Adrenal gland (tissue), 5 donors: ENCODE measurements around the gene TIGAR.

Source experiments
- CTCF ChIP-seq, 6 experiments: fragments of 450-650 bp in 4 of 6; fragments of 200-600 bp in 2 of 6; sonication (generic) in 1 of 6; IDR thresholded peaks; 1 replicate in 5 of 6; 2 replicates in 1 of 6; pipeline versions ENCODE4 v1.5.1 to v1.8.0; 2016 to 2021; ENCODE audit warnings: antibody characterized with exemption in 6 of 6, mild to moderate bottlenecking in 2 of 6, moderate library complexity in 1 of 6
- POLR2A ChIP-seq, 2 donors: fragments of 450-650 bp; IDR thresholded peaks; one replicate each; pipeline ENCODE4 v1.6.1; 2017; ENCODE audit warnings: antibody characterized with exemption in 2 of 2, mild to moderate bottlenecking in 2 of 2, moderate library complexity in 1 of 2
- donor health status: DM: no; HTN: no; CAD: no.

GRCh38 chr12:4380332-4380731 lies 59.3 kb downstream of the TIGAR start:
- TF ChIP-seq CTCF (IDR thresholded peaks at IDR 0.05) (no peak), POLR2A (IDR thresholded peaks at IDR 0.05) (no peak)
